ENCODE data around the gene CCT7.

DNA sequence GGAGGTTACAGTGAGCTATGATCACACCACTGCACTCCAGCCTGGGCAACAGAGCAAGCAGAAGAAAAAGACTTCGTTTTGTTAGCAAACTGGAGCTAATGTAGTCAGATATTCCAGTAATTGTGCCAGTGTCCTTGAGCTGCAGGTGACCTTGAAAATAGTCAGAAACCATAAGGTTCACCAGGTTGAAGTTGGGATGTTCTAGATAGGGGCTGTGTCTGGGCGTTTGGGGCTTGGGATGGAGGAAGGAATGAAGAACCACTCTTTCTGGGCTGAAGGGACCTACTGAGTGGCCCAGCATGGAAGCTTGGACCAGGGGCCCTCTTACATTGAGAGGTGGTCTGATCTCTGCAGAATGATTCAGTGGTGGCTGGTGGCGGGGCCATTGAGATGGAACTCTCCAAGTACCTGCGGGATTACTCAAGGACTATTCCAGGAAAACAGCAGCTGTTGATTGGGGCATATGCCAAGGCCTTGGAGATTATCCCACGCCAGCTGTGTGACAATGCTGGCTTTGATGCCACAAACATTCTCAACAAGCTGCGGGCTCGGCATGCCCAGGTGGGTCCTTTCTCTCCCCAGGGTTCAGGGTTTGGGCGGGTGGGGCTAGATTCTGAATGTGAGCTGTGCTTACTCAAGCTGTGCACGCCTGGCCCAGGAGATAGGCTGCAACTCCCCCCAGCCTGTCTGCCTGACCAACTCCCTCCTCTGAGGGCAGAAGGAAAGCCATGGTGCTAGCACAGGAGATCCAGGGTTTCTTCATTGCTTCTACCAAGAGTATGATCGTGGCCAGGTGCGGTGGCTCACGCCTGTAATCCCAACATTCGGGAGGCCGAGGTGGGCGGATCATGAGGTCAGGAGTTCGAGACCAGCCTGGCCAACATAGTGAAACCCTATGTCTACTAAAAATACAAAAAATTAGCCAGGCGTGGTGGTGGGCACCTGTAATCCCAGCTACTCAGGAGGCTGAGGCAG lies 17.1 kb downstream of the CCT7 start:
- TF ChIP-seq, protein P1, sequence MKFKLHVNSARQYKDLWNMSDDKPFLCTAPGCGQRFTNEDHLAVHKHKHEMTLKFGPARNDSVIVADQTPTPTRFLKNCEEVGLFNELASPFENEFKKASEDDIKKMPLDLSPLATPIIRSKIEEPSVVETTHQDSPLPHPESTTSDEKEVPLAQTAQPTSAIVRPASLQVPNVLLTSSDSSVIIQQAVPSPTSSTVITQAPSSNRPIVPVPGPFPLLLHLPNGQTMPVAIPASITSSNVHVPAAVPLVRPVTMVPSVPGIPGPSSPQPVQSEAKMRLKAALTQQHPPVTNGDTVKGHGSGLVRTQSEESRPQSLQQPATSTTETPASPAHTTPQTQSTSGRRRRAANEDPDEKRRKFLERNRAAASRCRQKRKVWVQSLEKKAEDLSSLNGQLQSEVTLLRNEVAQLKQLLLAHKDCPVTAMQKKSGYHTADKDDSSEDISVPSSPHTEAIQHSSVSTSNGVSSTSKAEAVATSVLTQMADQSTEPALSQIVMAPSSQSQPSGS (CRISPR knock-in tag; IDR thresholded peaks at IDR 0.05; ENCODE audit: borderline replicate concordance, low read depth), result no peak
- TF ChIP-seq, protein P2, sequence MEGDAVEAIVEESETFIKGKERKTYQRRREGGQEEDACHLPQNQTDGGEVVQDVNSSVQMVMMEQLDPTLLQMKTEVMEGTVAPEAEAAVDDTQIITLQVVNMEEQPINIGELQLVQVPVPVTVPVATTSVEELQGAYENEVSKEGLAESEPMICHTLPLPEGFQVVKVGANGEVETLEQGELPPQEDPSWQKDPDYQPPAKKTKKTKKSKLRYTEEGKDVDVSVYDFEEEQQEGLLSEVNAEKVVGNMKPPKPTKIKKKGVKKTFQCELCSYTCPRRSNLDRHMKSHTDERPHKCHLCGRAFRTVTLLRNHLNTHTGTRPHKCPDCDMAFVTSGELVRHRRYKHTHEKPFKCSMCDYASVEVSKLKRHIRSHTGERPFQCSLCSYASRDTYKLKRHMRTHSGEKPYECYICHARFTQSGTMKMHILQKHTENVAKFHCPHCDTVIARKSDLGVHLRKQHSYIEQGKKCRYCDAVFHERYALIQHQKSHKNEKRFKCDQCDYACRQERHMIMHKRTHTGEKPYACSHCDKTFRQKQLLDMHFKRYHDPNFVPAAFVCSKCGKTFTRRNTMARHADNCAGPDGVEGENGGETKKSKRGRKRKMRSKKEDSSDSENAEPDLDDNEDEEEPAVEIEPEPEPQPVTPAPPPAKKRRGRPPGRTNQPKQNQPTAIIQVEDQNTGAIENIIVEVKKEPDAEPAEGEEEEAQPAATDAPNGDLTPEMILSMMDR (IDR thresholded peaks at IDR 0.05), result no peak
- TF ChIP-seq, protein P3, sequence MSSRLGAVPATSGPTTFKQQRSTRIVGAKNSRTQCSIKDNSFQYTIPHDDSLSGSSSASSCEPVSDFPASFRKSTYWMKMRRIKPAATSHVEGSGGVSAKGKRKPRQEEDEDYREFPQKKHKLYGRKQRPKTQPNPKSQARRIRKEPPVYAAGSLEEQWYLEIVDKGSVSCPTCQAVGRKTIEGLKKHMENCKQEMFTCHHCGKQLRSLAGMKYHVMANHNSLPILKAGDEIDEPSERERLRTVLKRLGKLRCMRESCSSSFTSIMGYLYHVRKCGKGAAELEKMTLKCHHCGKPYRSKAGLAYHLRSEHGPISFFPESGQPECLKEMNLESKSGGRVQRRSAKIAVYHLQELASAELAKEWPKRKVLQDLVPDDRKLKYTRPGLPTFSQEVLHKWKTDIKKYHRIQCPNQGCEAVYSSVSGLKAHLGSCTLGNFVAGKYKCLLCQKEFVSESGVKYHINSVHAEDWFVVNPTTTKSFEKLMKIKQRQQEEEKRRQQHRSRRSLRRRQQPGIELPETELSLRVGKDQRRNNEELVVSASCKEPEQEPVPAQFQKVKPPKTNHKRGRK (CRISPR knock-in tag; IDR thresholded peaks at IDR 0.05; ENCODE audit: borderline replicate concordance), result no peak

Measured in WTC11 (cell line).